Karpas-422 (cell line): Measurements from ENCODE around the gene TNIP3. TPM values are rescaled to one million over a fixed set of nuclear protein-coding genes. Genes with fewer than 3 reads are reported as not detected.

ENCODE experiments used
- DNase-seq: peaks from one replicate; pipeline ENCODE4 v3.0.0-alpha.2; 2015
- H2AFZ ChIP-seq: fragments of 200-600 bp; sonication (generic); 2 replicates; pipeline ENCODE4 v1.6.1; 2014; ENCODE audit warnings: antibody characterized with exemption, low read length, mixed read lengths
- H3K27ac ChIP-seq: fragments of 200-600 bp; sonication (generic); 2 replicates; pipeline ENCODE4 v1.5.1; 2014; ENCODE audit warnings: mild to moderate bottlenecking, low read length, moderate library complexity
- H3K27me3 ChIP-seq: fragments of 200-600 bp; sonication (generic); 2 replicates; pipeline ENCODE4 v1.6.1; 2014; ENCODE audit warnings: low read length, mixed read lengths
- H3K36me3 ChIP-seq: fragments of 200-600 bp; sonication (generic); 2 replicates; pipeline ENCODE4 v1.6.1; 2014; ENCODE audit warnings: low read length, mixed read lengths; ENCODE audit not compliant: insufficient read depth
- H3K4me1 ChIP-seq: fragments of 200-600 bp; sonication (generic); 2 replicates; pipeline ENCODE4 v1.6.1; 2014; ENCODE audit warnings: mild to moderate bottlenecking, low read length, mixed read lengths
- H3K4me2 ChIP-seq: fragments of 200-600 bp; sonication (generic); 2 replicates; pipeline ENCODE4 v1.6.1; 2014; ENCODE audit warnings: low read length, low read depth, mild to moderate bottlenecking; ENCODE audit not compliant: poor library complexity, severe bottlenecking
- H3K4me3 ChIP-seq: fragments of 200-600 bp; sonication (generic); 2 replicates; pipeline ENCODE4 v1.5.1; 2014; ENCODE audit warnings: mild to moderate bottlenecking, antibody characterized with exemption, low read length, mixed read lengths
- H3K79me2 ChIP-seq: fragments of 200-600 bp; sonication (generic); 2 replicates; pipeline ENCODE4 v1.6.1; 2014; ENCODE audit warnings: mild to moderate bottlenecking, low read length, mixed read lengths
- H3K9ac ChIP-seq: fragments of 200-600 bp; sonication (generic); 2 replicates; pipeline ENCODE4 v1.6.0; 2014; ENCODE audit warnings: low read length
- H3K9me2 ChIP-seq: fragments of 200-600 bp; sonication (generic), shearing (Covaris generic); replicated peaks from 2 replicates; pipeline ENCODE4 v1.6.0; 2014; ENCODE audit warnings: mild to moderate bottlenecking, low read length, moderate library complexity; ENCODE audit not compliant: insufficient read depth
- H3K9me3 ChIP-seq: fragments of 300-700, 200-600 bp; sonication (generic); 2 replicates; pipeline ENCODE4 v1.6.1; 2014; ENCODE audit warnings: low read length, mixed read lengths
- H4K20me1 ChIP-seq: fragments of 200-600 bp; sonication (generic); 2 replicates; pipeline ENCODE4 v1.6.1; 2014; ENCODE audit warnings: mild to moderate bottlenecking, antibody characterized with exemption, low read length, low read depth; ENCODE audit not compliant: insufficient read depth
- total RNA-seq: library from RNA; depleted of rRNA; stranded (reverse); fragments of >200 nt; shearing (Covaris generic); gene quantifications from 2 replicates; pipeline ENCODE4 v1.2.3, GENCODE V29; 2014; ENCODE audit warnings: low replicate concordance

TNIP3 gene
- total RNA-seq, 1 experiment from 2014 or later, result not detected

DNA sequence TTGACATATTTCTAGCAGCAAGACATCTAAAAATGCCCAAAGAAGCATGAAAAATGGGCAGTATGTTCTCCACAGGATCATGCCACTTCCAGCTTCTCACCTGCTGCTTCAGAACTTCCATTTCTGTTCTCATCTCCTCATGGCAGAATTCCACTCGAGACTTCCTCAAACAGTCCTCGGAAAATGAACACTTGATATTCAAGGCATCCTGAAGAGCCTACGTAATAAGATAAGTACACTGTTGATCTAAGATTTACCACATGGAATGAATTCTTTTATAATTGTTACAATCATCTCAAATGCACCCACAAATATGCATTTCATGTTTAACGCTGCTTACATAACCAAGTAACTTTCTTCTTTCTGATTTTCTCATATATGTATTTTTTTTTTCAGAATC lies 14.1 kb downstream of the TNIP3 start:
- Histone ChIP-seq H3K27me3 (no peaks in the 10 kb centered on the region), H3K27ac (no peak overlapping the region), H3K9ac (no peak overlapping the region), H3K79me2 (no peaks in the 10 kb centered on the region), H3K4me3 (no peak overlapping the region), H3K4me2 (no peak overlapping the region), H3K36me3 (no peaks in the 10 kb centered on the region), H4K20me1 (no peaks in the 10 kb centered on the region), H3K4me1 (no peaks in the 10 kb centered on the region), H2AFZ (no peak overlapping the region), H3K9me2 (no peaks in the 10 kb centered on the region), H3K9me3 (no peaks in the 10 kb centered on the region)
- no peak for DNase-seq

DNA sequence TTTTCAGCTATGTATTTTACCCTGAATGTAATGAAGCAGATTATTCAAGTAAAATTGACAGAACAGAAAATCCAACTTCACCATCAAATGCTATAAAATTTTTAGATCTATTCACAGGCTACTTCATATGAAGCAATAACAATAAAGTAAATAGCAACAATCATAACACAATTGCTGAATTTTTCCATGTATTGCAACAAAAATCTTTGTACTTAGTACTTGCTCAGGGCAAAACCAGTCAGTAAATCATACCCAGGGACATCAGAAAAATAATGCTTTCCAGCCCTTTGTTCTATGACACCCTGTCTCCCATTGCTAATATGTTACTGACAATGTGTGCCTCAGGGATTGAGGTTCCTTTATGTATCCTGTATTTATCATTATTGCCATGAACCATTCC lies 15.5 kb downstream of the TNIP3 start:
- Histone ChIP-seq H3K4me2 (no peak overlapping the region), H3K9me2 (no peaks in the 10 kb centered on the region), H4K20me1 (no peaks in the 10 kb centered on the region), H3K9ac (no peak overlapping the region), H3K79me2 (no peaks in the 10 kb centered on the region), H3K4me3 (no peak overlapping the region), H3K9me3 (no peaks in the 10 kb centered on the region), H2AFZ (no peak overlapping the region), H3K4me1 (no peaks in the 10 kb centered on the region), H3K27ac (no peak overlapping the region), H3K27me3 (0 out of 2 replicates have a peak, but pooled peaks cover 2% of the 10 kb centered on the region), H3K36me3 (no peaks in the 10 kb centered on the region)
- DNase-seq, result no peak

DNA sequence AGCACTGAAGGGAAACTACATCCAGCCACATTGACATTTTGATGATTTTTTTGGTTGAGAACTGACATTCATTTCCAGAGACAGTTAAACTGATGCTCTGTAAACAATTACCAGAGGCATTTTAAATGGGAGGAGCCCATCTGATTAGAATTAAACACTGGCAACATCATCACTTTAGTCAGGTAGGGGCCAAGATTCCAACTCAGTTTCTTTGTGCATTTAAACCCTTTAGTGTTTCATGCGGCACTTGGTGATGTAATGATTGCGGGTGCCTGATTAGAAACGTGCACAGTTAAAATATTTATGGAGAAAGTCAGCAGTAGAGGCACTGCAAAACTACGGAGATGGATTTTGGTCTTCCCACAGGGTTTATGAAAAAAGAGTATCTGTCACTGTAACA lies 16.1 kb downstream of the TNIP3 start:
- no peaks in the 10 kb centered on the region for H3K9me3 ChIP-seq
- H3K36me3 ChIP-seq, result no peaks in the 10 kb centered on the region
- H3K79me2 ChIP-seq, result no peaks in the 10 kb centered on the region
- no peak overlapping the region for H3K4me2 ChIP-seq
- no peaks in the 10 kb centered on the region for H3K9me2 ChIP-seq
- H3K27ac ChIP-seq, result no peak overlapping the region
- no peaks in the 10 kb centered on the region for H3K4me1 ChIP-seq
- no peak overlapping the region for H2AFZ ChIP-seq
- no peak for DNase-seq
- H4K20me1 ChIP-seq, result no peaks in the 10 kb centered on the region
- no peak overlapping the region for H3K9ac ChIP-seq
- H3K27me3 ChIP-seq, result 0 out of 2 replicates have a peak, but pooled peaks cover 2% of the 10 kb centered on the region
- no peak overlapping the region for H3K4me3 ChIP-seq

DNA sequence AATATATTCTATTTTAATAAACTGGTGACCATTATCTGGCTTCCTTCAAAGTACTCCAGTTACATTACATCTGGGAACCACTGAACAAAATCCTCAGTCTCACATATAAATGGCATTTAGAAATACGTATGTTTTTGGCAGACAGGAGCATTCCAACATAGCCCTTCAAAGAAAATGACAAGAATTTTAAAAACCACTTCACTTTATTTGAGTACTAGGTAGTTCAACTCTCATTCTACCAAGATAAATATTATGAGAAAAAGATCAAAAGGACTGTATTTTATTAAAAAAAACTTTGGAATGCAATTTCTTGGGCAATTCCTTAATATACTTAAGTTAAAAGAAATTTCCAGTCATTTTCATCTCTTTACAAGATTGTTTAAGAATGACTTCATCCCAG lies 17.6 kb downstream of the TNIP3 start:
- Histone ChIP-seq H3K79me2 (no peaks in the 10 kb centered on the region), H3K27me3 (0 out of 2 replicates have a peak, but pooled peaks cover 2% of the 10 kb centered on the region), H3K4me2 (no peak overlapping the region), H2AFZ (no peak overlapping the region), H3K4me1 (no peaks in the 10 kb centered on the region), H4K20me1 (no peaks in the 10 kb centered on the region), H3K9me2 (no peaks in the 10 kb centered on the region), H3K27ac (no peak overlapping the region), H3K36me3 (no peaks in the 10 kb centered on the region), H3K9ac (no peak overlapping the region), H3K9me3 (no peaks in the 10 kb centered on the region), H3K4me3 (no peak overlapping the region)
- DNase-seq, result no peak

DNA sequence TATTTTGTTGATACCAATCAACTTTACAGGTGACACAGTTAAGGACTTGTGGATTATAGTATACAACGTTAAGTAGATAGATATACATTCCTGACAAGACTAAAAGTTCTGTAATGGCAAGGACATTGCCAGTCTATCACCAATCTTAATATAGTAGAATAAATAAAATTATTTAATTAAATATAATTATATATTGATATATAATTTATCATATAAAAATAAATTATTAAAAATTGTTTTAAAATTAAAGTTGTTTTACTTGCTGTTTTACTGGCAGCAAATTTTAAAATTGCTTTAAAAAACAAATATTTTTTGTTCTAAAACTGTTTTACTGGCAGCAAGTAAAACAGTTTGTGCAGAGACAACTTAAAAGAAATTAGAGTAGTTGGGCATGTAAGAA lies 18.7 kb downstream of the TNIP3 start:
- Histone ChIP-seq H3K79me2 (no peaks in the 10 kb centered on the region), H3K4me3 (no peak overlapping the region), H3K9me2 (no peaks in the 10 kb centered on the region), H2AFZ (no peak overlapping the region), H3K36me3 (no peaks in the 10 kb centered on the region), H3K27ac (no peak overlapping the region), H3K4me1 (no peaks in the 10 kb centered on the region), H4K20me1 (no peaks in the 10 kb centered on the region), H3K9ac (no peak overlapping the region), H3K9me3 (no peaks in the 10 kb centered on the region), H3K4me2 (no peak overlapping the region), H3K27me3 (0 out of 2 replicates have a peak, but pooled peaks cover 2% of the 10 kb centered on the region)
- DNase-seq, result no peak

DNA sequence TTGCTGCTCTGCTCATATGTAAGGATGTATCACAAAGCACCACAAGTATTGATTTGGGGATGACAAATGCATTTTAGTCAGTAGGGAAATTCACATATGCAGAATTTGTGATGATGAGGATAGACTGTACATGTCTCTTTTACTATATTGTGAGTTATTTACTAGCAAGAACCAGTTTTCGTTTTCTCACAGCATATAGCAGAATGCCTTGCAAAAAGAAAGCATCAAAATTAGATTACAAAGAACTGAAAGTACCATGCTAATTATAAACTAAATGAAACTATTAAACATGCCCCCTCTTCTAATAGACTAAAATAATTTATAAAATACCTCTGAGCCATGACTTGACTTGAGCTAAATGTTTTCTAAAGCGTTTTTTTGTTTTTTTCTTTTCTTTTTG lies 20.1 kb downstream of the TNIP3 start:
- no peak for DNase-seq
- no peak overlapping the region for H2AFZ ChIP-seq

DNA sequence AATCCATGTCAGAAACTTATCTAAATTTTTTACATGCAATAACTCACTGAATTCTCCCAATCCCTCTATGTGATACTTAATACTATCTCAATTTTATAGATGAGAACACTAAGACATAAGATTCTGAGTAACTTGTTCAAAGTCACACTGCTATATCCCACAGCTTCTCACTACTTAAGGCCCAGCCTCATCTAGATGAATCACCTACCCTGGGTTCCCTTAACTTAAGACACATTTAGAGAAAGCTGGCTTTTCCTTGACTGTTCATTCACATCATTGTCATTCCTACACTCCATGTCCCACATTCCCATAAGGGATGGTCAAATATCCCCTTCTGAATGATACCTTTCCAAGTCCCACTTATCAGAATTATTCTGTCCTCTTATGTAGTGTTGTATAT lies 21.0 kb downstream of the TNIP3 start:
- DNase-seq, result no peak
- Histone ChIP-seq H3K36me3 (no peaks in the 10 kb centered on the region), H3K79me2 (no peaks in the 10 kb centered on the region), H3K4me1 (no peaks in the 10 kb centered on the region), H3K9me3 (no peaks in the 10 kb centered on the region), H3K9ac (no peak overlapping the region), H3K4me2 (no peak overlapping the region), H3K4me3 (no peak overlapping the region), H3K9me2 (no peaks in the 10 kb centered on the region), H3K27ac (no peak overlapping the region), H2AFZ (no peak overlapping the region), H4K20me1 (no peaks in the 10 kb centered on the region), H3K27me3 (0 out of 2 replicates have a peak, but pooled peaks cover 2% of the 10 kb centered on the region)

More for the DNA sequence above, 20.1 kb downstream of the TNIP3 start:
- Histone ChIP-seq H3K9me3 (no peaks in the 10 kb centered on the region), H3K4me1 (no peaks in the 10 kb centered on the region), H4K20me1 (no peaks in the 10 kb centered on the region), H3K79me2 (no peaks in the 10 kb centered on the region), H3K4me2 (no peak overlapping the region), H3K9me2 (no peaks in the 10 kb centered on the region), H3K36me3 (no peaks in the 10 kb centered on the region), H3K4me3 (no peak overlapping the region), H3K9ac (no peak overlapping the region), H3K27ac (no peak overlapping the region), H3K27me3 (0 out of 2 replicates have a peak, but pooled peaks cover 2% of the 10 kb centered on the region)

DNA sequence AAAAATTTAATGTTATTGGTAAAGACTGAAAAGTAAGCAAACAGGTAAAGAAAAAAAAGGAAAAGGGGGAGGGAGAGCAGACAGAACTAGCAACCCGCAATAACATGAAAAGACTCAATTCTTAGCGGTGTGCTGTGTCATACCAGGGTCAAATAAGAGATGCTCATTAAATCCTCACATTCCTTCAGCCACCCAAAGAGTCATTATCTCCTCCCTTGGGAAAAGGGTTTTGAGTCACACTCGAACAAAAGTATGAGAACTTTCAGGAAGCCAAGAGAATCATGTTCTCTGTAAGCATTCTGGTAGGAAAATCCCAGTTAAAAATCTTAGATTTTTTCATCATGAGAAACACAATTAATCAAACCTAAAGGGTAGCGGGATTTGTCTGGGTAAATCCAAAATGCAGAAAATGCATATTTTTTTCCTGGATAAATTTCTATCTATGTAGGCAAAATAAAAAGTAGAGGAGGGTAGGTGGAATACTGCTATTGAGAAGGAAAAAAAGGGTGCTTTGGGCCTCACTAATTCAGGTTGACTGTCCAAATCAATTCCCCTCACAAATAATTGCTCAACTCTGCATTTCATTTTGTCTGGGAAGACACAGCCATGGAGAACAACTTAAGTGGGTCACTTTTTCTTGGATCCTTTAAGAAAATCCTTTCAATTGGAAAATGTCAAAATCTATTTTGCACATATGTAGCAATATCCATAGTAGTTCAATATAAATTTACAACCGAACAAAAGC lies 23.2 kb downstream of the TNIP3 start:
- Histone ChIP-seq H2AFZ (no peak overlapping the region), H3K4me3 (no peak overlapping the region), H3K9me3 (no peaks in the 10 kb centered on the region), H4K20me1 (no peaks in the 10 kb centered on the region), H3K27me3 (0 out of 2 replicates have a peak, but pooled peaks cover 2% of the 10 kb centered on the region), H3K27ac (no peak overlapping the region), H3K9me2 (no peaks in the 10 kb centered on the region), H3K4me1 (no peaks in the 10 kb centered on the region), H3K9ac (no peak overlapping the region), H3K4me2 (no peak overlapping the region), H3K79me2 (no peaks in the 10 kb centered on the region), H3K36me3 (no peaks in the 10 kb centered on the region)
- no peak for DNase-seq
